ENCODE results near the gene LBHD2. TPM values are rescaled to one million over a fixed set of nuclear protein-coding genes. Genes with fewer than 3 reads are reported as not detected.

LBHD2 gene
- total and polyA plus RNA-seq, 2 of the 13 experiments (the other 11 are each of a cell fraction or from before 2014, with no cell fraction given), result 0.67 to 1.00 TPM

GRCh38 chr14:103100281-103101121, 16.5 kb downstream of the LBHD2 start (continued):
- no peak; the same call in 1 of the 2 replicates for TF ChIP-seq HMGXB3 (CRISPR knock-in tag; IDR thresholded peaks at IDR 0.05; ENCODE audit: borderline replicate concordance)
- no peak for TF ChIP-seq KLF13 (CRISPR knock-in tag; IDR thresholded peaks at IDR 0.05)
- peak; percentile 59; the same call in 1 of the 2 replicates for TF ChIP-seq TARDBP (CRISPR knock-in tag; IDR thresholded peaks at IDR 0.05)
- TF ChIP-seq NR2C2 (CRISPR knock-in tag; IDR thresholded peaks at IDR 0.05; ENCODE audit: borderline replicate concordance), result peak; percentile 90
- no peak for TF ChIP-seq TFDP1 (CRISPR knock-in tag; IDR thresholded peaks at IDR 0.05; ENCODE audit: borderline replicate concordance)
- TF ChIP-seq EEA1 (CRISPR knock-in tag; IDR thresholded peaks at IDR 0.05; ENCODE audit: borderline replicate concordance), result no peak
- no peak for TF ChIP-seq PCBP1 (IDR thresholded peaks at IDR 0.05; ENCODE audit: borderline replicate concordance, low read depth, low read length)
- peak; percentile 62; the same call in 1 of the 2 replicates for TF ChIP-seq ZNF441 (CRISPR knock-in tag; IDR thresholded peaks at IDR 0.05; ENCODE audit: borderline replicate concordance)
- TF ChIP-seq ZNF530 (CRISPR knock-in tag; IDR thresholded peaks at IDR 0.05; ENCODE audit: low read depth), result no peak
- TF ChIP-seq ATF2 (CRISPR knock-in tag; IDR thresholded peaks at IDR 0.05), result peak; percentile 88
- peak; percentile 83 for TF ChIP-seq ZNF691 (CRISPR knock-in tag; IDR thresholded peaks at IDR 0.05; ENCODE audit: borderline replicate concordance, low read depth)
- TF ChIP-seq NFYB (CRISPR knock-in tag; IDR thresholded peaks at IDR 0.05), result no peak
- TF ChIP-seq ZNF556 (CRISPR knock-in tag; IDR thresholded peaks at IDR 0.05; ENCODE audit: borderline replicate concordance), result no peak; the same call in 1 of the 2 replicates
- TF ChIP-seq ZUFSP (CRISPR knock-in tag; IDR thresholded peaks at IDR 0.05; ENCODE audit: borderline replicate concordance), result no peak
- TF ChIP-seq KDM5B (CRISPR knock-in tag; IDR thresholded peaks at IDR 0.05; ENCODE audit: borderline replicate concordance), result no peak; the same call in 1 of the 2 replicates
- no peak for TF ChIP-seq ZBTB14 (CRISPR knock-in tag; IDR thresholded peaks at IDR 0.05)
